Testis (tissue), 2 donors: Measurements from ENCODE around the gene ATP11A.

Source experiments
- CTCF ChIP-seq, 3 experiments: fragments of 450-650 bp in 2 of 3; fragments of 200-600 bp in 1 of 3; sonication (generic) in 1 of 3; IDR thresholded peaks; one replicate each; pipeline ENCODE4 v1.5.1; 2016 to 2019; ENCODE audit warnings: antibody characterized with exemption in 3 of 3, mild to moderate bottlenecking in 2 of 3, moderate library complexity in 1 of 3
- POLR2A ChIP-seq: fragments of 450-650 bp; IDR thresholded peaks from one replicate; pipeline ENCODE4 v1.6.1; 2017; ENCODE audit warnings: antibody characterized with exemption, mild to moderate bottlenecking, moderate library complexity

GRCh38 chr13:112930192-112930591 is 240.4 kb downstream of the ATP11A start:
- TF ChIP-seq CTCF (IDR thresholded peaks at IDR 0.05) (no peak), POLR2A (no peak)
